ENCODE measurements around the gene MGAT4B.

The MGAT4B gene

DNA sequence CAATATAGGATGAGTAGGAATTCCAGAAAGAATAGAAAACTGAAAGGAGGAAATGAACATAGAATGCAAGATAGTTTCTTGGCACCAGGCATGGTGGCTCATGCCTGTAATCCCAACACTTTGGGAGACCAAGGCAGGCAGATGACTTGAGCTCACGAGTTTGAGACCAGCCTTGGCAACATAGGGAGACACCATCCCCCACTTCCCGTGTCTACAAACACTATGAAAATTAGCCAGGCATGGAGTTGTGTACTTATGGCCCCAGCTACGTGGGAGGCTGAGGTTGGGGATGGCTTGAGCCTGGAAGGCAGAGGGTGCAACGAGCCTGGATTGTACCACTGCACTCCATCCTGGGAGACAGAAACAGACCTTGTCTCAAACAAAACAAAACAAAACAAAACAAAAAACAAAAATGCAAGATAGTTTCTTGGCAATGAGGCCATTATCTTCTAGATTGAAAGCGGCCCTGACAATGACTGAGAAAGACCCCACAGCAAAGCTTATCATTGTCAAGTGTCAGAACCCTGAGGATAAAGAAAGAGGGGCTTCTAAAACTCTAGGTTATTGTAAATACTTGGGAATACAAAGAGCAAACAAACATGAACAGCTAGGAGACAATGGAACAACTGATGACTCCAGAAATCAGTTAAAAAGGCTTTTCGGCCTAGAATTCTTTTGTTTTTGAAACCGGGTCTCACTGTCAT lies 23.2 kb upstream of the MGAT4B start:
- H3K4me3 ChIP-seq (replicated peaks; ENCODE audit: low read depth, low read length), result no peak overlapping the region
- H3K36me3 ChIP-seq (ENCODE audit: control insufficient read depth, insufficient read depth, low read length), result peaks cover 46% of the 10 kb centered on the region
- no peaks in the 10 kb centered on the region for H3K27me3 ChIP-seq (replicated peaks; ENCODE audit: control insufficient read depth, insufficient read depth, low read length)
- no peak for DNase-seq (ENCODE audit: extremely low read depth, insufficient read length)
- TF ChIP-seq CTCF (IDR thresholded peaks at IDR 0.05; ENCODE audit: insufficient read depth, low read length, poor library complexity, severe bottlenecking), result no peak

GRCh38 chr5:179828756-179829421 lies 22.2 kb upstream of the MGAT4B start:
- DNase-seq (ENCODE audit: extremely low read depth, insufficient read length), result no peak
- no peak for TF ChIP-seq CTCF (IDR thresholded peaks at IDR 0.05; ENCODE audit: insufficient read depth, low read length, poor library complexity, severe bottlenecking)
- Histone ChIP-seq H3K36me3 (ENCODE audit: control insufficient read depth, insufficient read depth, low read length) (peaks cover 51% of the 10 kb centered on the region), H3K4me3 (replicated peaks; ENCODE audit: low read depth, low read length) (no peak overlapping the region), H3K27me3 (replicated peaks; ENCODE audit: control insufficient read depth, insufficient read depth, low read length) (no peaks in the 10 kb centered on the region)

GRCh38 chr5:179827680-179828079 lies 21.0 kb upstream of the MGAT4B start:
- TF ChIP-seq CTCF (IDR thresholded peaks at IDR 0.05; ENCODE audit: insufficient read depth, low read length, poor library complexity, severe bottlenecking), result no peak
- DNase-seq (ENCODE audit: extremely low read depth, insufficient read length), result no peak
- no peak overlapping the region for H3K4me3 ChIP-seq (replicated peaks; ENCODE audit: low read depth, low read length)
- peaks cover 44% of the 10 kb centered on the region for H3K36me3 ChIP-seq (ENCODE audit: control insufficient read depth, insufficient read depth, low read length)
- H3K27me3 ChIP-seq (replicated peaks; ENCODE audit: control insufficient read depth, insufficient read depth, low read length), result no peaks in the 10 kb centered on the region

DNA sequence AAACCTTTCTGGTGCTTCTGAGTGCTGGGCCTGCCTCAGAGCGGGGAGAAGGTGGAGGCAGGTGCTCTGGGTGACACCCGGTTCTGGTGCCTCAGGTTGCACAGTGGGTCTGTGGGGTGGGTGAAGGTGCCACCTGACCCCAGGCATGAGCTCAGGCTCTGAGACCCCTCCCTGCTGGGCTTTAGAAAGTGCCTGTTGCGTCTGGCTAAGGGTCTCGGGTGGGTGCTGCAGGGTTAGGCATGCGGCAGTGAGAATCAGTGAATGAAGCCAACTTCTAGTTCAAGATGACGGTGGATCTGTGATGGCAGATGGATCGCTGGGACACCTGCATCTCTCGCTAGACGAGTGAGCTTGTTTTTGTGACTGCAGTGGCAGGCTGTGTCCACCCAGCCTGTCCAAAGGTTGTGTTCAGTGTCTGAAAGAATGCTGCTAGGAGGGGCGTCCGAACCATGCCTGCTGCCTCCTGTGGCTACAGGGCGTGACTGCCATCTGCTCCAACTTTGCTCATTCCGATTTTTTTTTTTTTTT lies 19.1 kb upstream of the MGAT4B start:
- DNase-seq (ENCODE audit: extremely low read depth, insufficient read length), result no peak
- Histone ChIP-seq H3K36me3 (ENCODE audit: control insufficient read depth, insufficient read depth, low read length) (peaks cover 34% of the 10 kb centered on the region), H3K27me3 (replicated peaks; ENCODE audit: control insufficient read depth, insufficient read depth, low read length) (no peaks in the 10 kb centered on the region), H3K4me3 (replicated peaks; ENCODE audit: low read depth, low read length) (no peak overlapping the region)
- no peak for TF ChIP-seq CTCF (IDR thresholded peaks at IDR 0.05; ENCODE audit: insufficient read depth, low read length, poor library complexity, severe bottlenecking)

GRCh38 chr5:179824745-179825112 lies 18.1 kb upstream of the MGAT4B start:
- no peaks in the 10 kb centered on the region for H3K27me3 ChIP-seq (replicated peaks; ENCODE audit: control insufficient read depth, insufficient read depth, low read length)
- H3K4me3 ChIP-seq (replicated peaks; ENCODE audit: low read depth, low read length), result no peak overlapping the region
- peaks cover 33% of the 10 kb centered on the region for H3K36me3 ChIP-seq (ENCODE audit: control insufficient read depth, insufficient read depth, low read length)
- no peak for TF ChIP-seq CTCF (IDR thresholded peaks at IDR 0.05; ENCODE audit: insufficient read depth, low read length, poor library complexity, severe bottlenecking)
- no peak for DNase-seq (ENCODE audit: extremely low read depth, insufficient read length)

Data from GM06990 (cell line).